Measurements from ENCODE around the gene CYLD.

The CYLD gene

DNA sequence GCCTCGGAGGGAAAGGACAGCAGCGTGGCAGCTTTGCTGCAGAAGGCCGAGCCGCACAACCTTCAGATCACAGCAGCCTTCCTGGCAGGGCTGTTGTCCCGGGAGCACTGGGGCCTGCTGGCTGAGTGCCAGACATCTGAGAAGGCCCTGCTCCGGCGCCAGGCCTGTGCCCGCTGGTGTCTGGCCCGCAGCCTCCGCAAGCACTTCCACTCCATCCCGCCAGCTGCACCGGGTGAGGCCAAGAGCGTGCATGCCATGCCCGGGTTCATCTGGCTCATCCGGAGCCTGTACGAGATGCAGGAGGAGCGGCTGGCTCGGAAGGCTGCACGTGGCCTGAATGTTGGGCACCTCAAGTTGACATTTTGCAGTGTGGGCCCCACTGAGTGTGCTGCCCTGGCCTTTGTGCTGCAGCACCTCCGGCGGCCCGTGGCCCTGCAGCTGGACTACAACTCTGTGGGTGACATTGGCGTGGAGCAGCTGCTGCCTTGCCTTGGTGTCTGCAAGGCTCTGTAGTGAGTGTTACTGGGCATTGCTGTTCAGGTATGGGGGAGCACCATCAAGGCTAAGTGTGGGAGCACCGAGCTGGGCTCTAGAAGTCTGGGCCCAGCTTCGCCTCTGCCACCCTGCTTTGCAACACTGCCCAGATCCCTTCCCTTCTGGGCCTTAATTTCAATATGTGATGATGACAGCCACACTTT is 29.9 kb upstream of the CYLD start:
- DNase-seq: no peak

DNA sequence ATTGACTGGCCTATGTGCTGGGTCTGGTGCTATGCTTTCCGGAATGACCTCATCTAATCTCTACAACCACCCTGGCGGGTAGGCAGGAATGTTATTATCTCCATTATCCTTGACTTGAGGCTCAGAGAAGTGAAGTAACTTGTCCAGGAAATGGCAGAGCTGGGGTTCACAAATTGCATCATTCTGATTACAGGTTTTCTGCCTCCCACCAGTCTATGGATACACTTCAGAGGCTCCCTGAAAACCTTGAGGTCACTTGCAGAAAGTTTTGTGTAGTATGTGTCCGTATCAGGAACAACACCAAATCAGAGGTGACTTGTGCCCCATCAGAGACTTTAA is 29.4 kb upstream of the CYLD start:
- no peak for DNase-seq

DNA sequence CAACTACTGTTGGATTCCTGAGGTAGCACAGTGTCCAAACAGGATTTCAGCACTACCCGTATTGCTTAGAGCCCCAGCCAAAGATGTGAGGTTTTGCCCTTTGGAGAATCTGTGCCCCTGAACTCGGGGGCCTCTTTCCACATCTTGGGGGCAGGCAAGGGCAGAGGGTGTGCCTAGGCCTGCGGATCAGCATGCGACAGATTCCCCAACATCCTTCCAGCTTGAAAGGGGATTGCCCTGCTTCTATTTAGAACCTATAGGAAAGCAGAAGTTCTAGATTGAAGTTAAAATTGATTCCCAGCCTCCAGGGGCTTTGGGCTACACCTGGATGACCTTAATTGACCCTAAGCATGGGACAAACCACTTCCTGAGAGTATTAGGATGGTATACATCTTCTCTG is 28.9 kb upstream of the CYLD start:
- no peak for DNase-seq

DNA sequence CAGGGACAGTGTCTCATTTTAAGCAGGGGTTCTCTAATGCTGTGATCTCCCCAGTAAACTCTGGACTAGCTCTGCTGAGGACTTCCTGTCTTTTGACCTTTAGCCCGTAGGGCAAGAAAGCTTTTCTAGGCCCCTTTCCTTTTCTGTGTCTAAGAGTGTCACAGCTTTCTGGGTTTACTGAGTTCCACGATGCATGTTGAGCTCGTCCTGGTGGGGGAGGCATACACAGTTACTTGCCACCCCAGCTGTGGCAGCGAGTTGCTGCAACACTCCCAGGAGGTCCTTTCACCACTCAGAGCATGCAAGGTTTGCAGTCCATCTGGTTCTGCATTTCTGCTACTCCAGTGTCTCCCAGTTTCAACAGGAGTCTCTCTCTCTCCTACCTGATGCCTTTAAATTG is 24.8 kb upstream of the CYLD start:
- no peak for DNase-seq

DNA sequence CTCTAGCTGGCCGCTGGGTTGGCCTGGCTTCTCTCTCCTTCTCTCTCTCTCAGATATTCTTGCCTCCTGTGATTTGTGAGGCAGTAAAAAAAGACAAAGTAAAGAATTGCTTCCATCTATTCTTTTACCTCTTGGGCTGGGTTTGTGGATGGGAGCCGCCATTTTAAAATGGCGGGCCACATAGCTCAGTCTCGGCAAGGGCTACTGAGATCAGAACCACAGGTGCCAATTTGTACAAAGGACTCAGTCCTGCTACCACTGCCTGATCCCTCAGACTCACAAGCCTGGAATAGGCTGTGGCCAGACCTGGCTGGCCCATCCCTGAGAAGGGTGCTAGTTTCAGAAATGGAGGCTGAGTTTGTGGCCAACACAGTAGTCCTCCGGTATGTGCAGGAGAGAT is 24.4 kb upstream of the CYLD start:
- DNase-seq: no peak

DNA sequence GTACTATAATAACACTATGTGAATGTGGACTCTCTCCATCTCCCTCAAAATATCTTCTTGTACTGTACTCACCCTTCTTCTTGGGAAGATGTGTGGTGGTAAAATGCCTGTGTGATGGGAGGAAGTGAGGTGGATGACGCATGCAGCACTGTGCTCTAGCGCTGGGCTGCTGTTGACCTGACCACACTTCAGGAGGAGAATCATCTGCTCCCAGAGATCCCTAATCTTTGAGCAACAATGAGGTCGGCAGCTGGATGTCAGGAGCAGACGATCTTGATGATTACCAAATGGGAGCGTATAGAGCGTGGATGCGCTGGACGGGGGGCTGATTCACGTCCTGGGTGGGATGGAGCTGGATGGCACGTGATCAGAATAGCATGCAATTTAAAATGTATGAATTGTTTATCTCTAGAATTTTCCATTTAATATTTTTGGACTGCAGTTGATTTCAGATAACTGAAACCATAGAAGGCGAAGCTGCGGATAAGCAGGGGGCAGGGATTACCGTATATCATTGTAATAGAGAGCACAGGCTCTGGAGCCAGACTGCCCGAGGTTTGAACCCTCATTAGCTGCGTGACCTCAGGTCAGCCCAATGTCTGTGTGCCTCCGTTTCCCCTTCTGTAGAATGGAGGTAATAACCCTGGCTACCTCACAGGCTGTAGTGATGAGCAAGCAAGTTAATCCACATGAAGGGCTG is 23.7 kb upstream of the CYLD start:
- DNase-seq: no peak

DNA sequence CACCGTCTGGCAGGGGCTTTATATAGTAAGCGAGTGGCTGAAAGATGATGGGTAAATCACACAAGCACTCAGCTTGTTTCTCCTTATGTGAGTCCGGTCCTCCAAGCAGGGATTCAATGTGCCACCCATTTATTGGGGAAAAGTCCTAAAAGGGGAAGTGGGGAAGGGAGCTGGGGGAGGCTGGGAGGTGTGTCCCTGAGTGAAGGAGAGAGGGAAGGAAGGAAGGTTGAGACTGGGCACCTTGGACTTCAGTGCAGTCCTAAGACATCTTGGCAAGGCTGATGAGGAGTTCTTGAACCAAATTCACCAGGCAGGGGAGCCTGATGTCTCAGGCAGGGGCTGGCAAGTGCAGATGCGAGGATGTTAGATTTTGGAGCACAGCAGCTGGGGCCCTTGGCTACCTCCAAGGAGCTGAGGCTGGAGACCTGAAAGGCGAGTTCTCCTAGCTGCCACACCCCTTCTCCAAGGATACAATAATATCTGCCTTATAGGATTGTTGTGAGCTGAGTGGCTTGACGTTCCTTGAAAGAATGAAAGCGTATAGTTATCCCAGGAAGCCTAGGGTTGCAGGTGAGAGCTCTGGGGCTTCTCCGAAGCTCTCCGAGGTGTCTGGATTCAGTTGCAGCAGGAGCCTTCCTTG is 23.0 kb upstream of the CYLD start:
- no peak for DNase-seq

DNA sequence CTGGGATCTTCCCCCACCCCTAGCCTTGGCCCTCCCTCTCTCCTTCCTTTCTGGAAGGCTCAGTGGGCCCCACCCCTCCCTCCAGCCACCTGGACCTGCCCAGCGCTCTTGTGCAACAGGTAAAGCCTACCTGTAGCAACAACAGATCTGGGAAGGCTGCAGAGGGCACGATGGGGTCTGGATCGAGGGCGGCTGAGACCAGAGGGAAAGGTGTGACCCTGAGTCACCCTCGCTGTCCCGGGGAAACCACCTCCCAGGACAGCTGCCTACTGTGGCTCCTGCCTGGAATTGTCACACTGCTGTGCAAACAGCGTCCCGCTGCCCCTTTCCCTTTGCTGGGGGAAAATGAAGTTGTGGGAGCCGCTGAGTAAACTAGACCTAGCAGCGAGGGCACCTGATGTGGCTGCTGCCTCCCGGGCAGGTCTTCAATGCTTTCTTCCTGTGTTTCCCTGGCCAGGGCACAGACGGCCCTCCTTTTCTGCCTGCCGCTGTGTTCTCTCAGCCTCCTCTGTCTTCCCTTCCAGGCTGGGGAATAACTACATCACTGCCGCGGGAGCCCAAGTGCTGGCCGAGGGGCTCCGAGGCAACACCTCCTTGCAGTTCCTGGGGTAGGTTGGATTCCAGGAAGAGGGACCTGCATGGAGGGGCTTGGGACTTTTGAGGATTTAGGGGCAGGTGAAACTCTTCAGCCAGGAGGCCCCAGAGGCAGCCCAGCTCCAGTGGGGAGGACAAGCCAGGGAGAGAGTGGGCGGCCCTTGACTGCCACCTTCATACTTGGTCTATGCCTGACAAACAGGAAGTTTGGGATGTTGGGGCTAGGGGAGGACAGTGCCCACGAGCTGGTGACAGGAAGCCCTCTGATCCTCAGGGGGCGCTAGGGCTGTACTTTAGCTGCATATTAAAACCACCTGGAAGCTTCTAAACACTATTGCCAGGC is 22.2 kb upstream of the CYLD start:
- DNase-seq: no peak

DNA sequence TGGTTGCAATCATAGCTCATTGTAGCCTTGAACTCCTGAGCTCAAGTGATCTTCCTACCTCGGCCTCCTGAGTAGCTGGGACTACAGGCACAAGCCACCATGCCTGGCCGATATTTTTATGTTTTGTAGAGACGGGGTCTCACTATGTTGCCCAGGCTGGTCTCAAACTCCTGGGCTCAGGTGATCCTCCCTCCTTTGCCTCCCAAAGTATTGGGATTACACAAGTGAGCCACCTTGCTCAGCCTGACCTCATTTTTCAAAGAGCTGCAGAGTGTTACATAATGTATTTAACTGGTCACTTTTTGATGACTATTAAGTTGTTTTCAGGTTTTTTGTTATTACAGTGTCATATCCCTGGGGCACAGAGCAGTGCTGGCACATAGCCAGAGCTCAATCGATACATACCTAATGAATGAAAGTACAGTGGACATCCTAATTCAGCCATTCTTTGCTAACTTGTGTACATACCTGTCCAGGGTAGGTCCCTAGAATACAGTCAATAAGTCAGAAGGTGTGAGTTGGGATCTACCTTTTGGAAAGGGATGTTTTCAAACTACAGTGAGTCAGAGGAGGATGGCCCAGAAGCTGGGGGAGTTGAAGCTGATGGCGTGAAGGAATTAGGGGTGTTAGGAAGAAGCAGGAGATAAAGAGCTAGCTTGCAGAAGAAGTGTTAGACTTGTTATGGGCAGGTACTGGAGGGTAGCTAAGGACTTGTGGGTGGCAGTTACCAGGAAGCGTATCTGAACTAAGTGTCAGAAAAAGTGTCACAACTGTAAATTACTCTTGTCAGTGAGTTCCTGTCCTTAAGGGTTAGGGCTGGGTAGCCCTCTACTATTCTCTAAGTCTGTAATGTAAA is 20.1 kb upstream of the CYLD start:
- DNase-seq: no peak

DNA sequence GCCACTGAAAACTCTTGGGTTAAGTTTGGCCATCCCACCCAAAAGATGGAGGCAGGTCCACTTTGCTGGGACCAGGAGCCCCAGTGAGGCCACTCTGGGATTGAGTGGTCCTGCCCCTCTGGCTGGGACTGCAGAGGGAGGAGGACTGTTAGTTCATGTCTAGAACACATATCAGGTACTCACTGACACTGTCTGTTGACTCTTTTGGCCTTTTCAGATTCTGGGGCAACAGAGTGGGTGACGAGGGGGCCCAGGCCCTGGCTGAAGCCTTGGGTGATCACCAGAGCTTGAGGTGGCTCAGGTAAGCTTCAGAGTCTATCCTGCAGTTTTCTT is 19.5 kb upstream of the CYLD start:
- DNase-seq: no peak

DNA sequence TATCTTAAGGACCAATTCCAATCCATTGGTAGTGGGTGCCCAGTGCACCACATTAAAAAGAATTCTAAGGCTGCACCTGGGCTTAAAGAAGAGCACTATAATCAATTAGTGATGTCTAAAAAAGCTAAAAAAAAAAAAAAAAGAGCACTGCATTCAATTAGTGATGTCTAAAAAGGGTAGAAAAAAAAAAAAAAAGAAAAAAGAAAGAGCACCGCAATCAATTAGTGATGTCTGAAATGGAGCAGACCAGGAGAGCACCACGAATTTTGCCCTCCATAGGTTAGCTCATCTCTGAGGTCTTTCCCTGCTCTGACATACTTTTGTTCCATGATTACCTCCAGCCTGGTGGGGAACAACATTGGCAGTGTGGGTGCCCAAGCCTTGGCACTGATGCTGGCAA is 18.9 kb upstream of the CYLD start:
- DNase-seq: no peak

DNA sequence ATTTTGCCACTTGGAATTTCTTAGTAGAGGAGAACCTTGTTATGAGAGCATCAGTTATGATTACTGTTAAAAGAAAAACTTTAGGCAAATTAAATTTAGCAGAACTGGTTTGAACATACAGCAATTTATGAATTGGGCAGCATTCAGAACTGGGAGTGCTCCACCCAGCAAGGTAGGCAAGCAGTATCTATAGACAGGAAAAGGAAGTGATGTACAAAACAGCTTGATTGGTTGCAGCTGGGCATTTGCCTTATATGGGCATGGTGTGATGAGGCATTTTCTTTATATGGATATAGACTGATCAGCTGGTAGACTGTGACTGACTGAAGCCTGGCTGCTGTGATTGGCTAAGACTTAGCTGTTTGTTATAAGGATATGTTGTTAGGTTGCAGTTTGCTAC is 17.6 kb upstream of the CYLD start:
- no peak for DNase-seq

DNA sequence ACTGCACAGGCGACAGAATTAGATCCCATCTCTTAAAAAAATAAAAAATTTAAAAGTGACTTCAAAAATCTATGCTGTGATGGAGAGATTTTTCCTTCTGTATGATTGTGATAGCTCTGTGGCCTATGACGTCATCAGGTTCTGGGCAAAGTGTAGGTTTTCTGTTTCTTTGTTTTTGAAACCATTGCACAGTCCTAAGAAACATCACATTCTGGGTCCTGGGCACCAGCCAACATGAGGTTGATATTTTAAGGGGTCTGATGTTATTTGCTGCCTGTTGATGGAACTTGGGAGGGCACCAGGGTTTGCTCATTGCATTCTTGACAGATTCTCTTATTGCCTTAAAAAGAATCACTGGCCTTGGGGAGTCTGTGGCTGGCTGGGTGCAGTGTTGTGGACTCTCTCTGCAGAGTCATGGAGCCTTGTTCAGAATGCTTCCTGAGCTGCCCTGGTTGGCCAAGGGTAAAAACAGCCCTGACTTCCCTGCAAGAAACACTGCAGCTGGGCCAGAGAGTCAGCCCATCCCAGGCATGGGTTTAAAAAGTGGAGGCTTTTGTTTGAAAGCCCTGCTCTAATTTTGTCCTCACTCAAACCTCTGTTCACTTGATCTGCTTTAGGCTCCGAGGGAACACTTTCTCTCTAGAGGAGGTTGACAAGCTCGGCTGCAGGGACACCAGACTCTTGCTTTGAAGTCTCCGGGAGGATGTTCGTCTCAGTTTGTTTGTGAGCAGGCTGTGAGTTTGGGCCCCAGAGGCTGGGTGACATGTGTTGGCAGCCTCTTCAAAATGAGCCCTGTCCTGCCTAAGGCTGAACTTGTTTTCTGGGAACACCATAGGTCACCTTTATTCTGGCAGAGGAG is 10.5 kb upstream of the CYLD start:
- no peak for DNase-seq

DNA sequence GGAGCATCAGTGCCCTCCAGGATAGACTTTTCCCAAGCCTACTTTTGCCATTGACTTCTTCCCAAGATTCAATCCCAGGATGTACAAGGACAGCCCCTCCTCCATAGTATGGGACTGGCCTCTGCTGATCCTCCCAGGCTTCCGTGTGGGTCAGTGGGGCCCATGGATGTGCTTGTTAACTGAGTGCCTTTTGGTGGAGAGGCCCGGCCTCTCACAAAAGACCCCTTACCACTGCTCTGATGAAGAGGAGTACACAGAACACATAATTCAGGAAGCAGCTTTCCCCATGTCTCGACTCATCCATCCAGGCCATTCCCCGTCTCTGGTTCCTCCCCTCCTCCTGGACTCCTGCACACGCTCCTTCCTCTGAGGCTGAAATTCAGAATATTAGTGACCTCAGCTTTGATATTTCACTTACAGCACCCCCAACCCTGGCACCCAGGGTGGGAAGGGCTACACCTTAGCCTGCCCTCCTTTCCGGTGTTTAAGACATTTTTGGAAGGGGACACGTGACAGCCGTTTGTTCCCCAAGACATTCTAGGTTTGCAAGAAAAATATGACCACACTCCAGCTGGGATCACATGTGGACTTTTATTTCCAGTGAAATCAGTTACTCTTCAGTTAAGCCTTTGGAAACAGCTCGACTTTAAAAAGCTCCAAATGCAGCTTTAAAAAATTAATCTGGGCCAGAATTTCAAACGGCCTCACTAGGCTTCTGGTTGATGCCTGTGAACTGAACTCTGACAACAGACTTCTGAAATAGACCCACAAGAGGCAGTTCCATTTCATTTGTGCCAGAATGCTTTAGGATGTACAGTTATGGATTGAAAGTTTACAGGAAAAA is 9.7 kb upstream of the CYLD start:
- DNase-seq: no peak

DNA sequence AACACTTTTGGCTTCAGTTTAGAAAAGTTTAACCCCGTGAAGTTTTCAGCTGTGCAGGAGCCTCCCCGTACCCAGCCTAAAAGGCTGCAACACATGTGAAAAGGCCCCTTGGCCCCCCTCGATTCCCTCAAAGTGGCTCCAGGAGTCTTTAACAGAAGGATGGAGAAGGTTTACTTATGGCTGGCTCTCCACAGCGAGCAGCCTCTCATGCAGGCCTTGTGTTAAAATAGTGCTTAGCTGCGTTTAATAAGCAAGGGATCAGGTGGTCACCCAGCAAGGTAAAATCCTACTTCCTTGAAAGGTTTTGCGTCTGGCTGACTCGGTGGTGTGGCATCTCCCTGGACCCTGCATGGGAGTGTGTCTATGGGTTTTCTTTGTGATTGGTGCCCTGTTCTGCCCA is 8.4 kb upstream of the CYLD start:
- DNase-seq: no peak

DNA sequence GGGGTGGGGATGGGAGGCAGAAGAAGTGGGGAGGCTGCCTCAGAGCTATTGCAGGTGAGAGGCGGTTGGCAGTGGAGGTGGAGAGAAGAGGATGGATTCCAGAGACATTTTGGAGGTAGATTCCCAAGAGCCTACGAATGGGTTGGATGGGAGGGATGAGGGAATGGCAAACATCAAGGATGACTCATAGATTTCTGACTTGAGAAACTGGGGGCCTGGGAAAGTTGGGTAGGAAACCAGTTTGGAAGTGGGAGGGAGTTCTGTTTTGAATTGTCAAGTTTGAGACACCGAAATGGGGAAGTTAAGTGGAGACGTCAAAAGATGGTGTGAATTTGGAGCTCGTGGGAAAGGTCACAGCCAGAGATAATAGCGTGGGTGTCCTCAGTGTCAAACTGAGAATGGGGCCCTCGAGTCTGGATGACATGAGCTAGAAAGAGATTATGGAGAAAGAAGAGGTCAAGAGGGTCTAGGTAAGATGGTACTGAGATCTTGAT is 6.2 kb upstream of the CYLD start:
- no peak for DNase-seq

DNA sequence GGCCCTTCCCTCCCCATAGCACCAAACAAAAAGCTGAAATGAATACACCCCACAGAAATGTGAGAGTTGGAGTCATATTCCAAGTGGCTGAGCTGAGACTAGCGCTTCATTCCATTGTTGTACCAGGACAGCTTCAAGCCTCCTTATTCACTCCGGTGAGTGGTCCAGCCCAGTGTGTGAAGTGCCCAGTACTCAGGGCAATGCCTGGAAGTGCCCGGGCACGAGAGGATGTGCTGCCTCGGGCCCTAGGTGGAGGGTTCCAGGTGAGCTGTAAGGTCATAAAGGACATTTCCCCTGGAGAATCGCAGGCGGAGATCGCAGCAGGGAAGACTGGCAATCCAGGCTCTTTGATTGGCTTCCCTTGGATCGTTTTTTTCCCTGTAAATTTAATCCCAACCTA is 5.4 kb upstream of the CYLD start:
- DNase-seq: no peak

DNA sequence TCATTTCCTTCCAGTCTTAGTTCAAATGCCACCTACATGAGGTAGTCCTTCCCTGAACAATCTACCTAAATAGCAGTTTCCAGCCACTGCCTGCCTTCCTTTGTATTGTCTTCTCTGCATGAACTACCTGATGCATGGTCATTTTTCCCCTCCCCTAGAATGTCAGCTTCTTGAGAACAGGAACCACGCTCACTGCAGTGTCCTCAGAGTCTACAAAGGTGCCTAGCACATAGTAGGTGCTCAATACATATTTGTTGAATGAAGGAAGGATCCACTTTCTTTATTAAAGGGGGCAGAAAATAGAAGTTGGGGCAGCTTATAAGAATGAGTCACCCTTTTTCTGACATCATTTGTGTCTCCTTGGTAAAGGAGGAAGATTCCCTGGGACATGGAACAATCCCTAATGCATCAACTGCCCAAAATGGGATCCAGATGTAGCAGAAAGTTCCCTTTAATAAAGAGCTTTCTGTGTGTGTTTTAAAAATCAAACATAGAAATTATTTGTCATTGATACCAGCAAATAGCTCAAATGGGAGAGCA is 4.4 kb upstream of the CYLD start:
- DNase-seq: no peak

DNA sequence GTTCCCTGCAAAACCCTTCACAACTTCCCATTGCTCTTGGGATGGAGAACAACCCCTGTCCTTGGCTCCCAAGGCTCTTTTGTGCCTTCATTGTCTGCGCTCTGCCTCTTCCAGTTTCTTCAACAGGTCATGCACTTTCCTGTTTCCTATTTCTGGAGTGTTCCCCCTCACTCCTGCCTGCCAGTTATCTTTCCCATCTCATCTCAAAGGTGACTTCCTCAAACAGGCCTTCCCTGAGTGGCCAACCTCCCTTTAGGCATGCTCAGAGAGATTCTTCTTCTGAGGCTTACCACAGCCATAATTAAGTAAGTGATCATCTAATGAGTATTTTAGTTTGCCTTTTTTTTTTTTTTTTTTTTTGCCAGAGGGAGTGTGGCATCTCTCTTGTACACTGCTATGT is 2.9 kb upstream of the CYLD start:
- DNase-seq: no peak

DNA sequence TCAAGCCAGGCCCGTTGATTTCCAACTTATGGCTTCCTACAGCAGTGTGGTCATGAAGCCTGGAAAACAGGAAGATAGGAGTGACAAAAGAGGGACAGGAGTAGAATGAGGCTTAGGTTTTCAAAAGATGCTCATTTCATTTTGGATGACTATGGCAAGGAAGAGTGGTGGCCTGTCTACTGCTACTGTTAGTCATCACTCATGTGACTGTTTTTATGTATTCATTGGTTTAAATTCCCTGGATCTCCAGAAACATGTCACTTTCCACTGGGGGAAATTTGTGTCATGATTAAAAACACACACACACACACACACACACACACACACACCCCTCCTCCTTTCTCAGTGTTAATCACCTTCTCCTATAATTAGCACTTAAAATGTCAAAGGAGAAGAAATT is 1.1 kb upstream of the CYLD start:
- DNase-seq: no peak
